ENCODE results near the gene HOXC11.

HOXC11 gene

DNA sequence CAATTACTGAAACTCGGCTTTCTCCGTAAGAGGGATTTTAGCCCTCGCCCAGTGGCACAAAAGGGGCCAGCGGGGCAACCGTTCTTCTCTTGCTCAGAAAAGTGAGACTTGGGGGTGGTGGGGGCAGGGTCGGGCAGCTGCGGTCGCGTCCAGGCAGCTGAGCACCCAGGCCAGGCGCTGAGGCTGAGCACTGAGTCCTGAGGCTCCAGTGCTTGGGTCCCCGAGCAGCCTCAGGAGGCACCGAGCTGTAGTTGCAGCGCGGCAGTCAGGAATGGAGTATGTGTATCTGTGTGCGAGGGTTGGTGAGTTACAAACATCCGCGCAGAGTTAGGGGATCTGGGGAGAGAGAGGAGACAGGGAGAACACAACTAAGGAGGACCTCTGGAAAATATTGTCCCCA lies 51.2 kb downstream of the HOXC11 start:
- Histone ChIP-seq H3K4me1 (ENCODE audit: insufficient read depth, low read length) (peaks cover 13% of the 10 kb centered on the region), H3K27ac (ENCODE audit: low read depth, low read length) (no peak overlapping the region), H3K27me3 (ENCODE audit: control insufficient read depth in 1 of 2, insufficient read depth in 2 of 2, low read length in 2 of 2) (peaks cover 31 to 93% of the 10 kb centered on the region in 2 donors), H3K9ac (ENCODE audit: low read length) (no peak overlapping the region), H3K4me3 (ENCODE audit: low read depth in 1 of 2, low read length in 2 of 2) (no peak overlapping the region), H3K9me3 (ENCODE audit: low read length) (no peaks in the 10 kb centered on the region), H3K36me3 (ENCODE audit: insufficient read depth, low read length) (no peaks in the 10 kb centered on the region)

GRCh38 chr12:54024581-54025305 lies 51.8 kb downstream of the HOXC11 start:
- Histone ChIP-seq H3K36me3 (ENCODE audit: insufficient read depth, low read length) (no peaks in the 10 kb centered on the region), H3K4me3 (ENCODE audit: low read depth in 1 of 2, low read length in 2 of 2) (no peak overlapping the region), H3K27me3 (ENCODE audit: control insufficient read depth in 1 of 2, insufficient read depth in 2 of 2, low read length in 2 of 2) (peaks cover 31 to 93% of the 10 kb centered on the region in 2 donors), H3K4me1 (ENCODE audit: insufficient read depth, low read length) (peaks cover 13% of the 10 kb centered on the region), H3K27ac (ENCODE audit: low read depth, low read length) (no peak overlapping the region), H3K9me3 (ENCODE audit: low read length) (no peaks in the 10 kb centered on the region), H3K9ac (ENCODE audit: low read length) (no peak overlapping the region)

- H3K36me3 ChIP-seq (ENCODE audit: insufficient read depth, low read length): no peaks in the 10 kb centered on the region
- H3K27ac ChIP-seq (ENCODE audit: low read depth, low read length): no peak overlapping the region
- peaks cover 31 to 93% of the 10 kb centered on the region in 2 donors for H3K27me3 ChIP-seq (ENCODE audit: control insufficient read depth in 1 of 2, insufficient read depth in 2 of 2, low read length in 2 of 2)
- no peak overlapping the region for H3K9ac ChIP-seq (ENCODE audit: low read length)
- H3K9me3 ChIP-seq (ENCODE audit: low read length): no peaks in the 10 kb centered on the region
- no peak overlapping the region for H3K4me3 ChIP-seq (ENCODE audit: low read depth in 1 of 2, low read length in 2 of 2)
- H3K4me1 ChIP-seq (ENCODE audit: insufficient read depth, low read length): peaks cover 8% of the 10 kb centered on the region
These were observed 52.8 kb downstream of the HOXC11 start for GRCh38 chr12:54025499-54026405.

GRCh38 chr12:54026640-54027441 lies 53.9 kb downstream of the HOXC11 start:
- no peaks in the 10 kb centered on the region for H3K36me3 ChIP-seq (ENCODE audit: insufficient read depth, low read length)
- H3K27me3 ChIP-seq (ENCODE audit: control insufficient read depth in 1 of 2, insufficient read depth in 2 of 2, low read length in 2 of 2): peaks cover 33 to 93% of the 10 kb centered on the region in 2 donors
- peaks cover 8% of the 10 kb centered on the region for H3K4me1 ChIP-seq (ENCODE audit: insufficient read depth, low read length)
- no peak overlapping the region for H3K4me3 ChIP-seq (ENCODE audit: low read depth in 1 of 2, low read length in 2 of 2)
- no peak overlapping the region for H3K27ac ChIP-seq (ENCODE audit: low read depth, low read length)
- H3K9me3 ChIP-seq (ENCODE audit: low read length): no peaks in the 10 kb centered on the region
- no peak overlapping the region for H3K9ac ChIP-seq (ENCODE audit: low read length)
